Mesenchymal stem cell (in vitro differentiated cells and primary cell): ENCODE results near the gene SIX4.

Experiments
- DNase-seq: peaks from one replicate; pipeline ENCODE4 v3.0.0-alpha.2; 2013
- H2AFZ ChIP-seq: one replicate; pipeline ENCODE4 v1.6.1; 2013; ENCODE audit warnings: low read depth, mild to moderate bottlenecking, control low read depth, inconsistent platforms, low read length, moderate library complexity
- H2AK5ac ChIP-seq: 2 replicates; pipeline ENCODE4 v1.6.1; 2013; ENCODE audit warnings: low read length, moderate library complexity, mild to moderate bottlenecking, inconsistent platforms; ENCODE audit not compliant: severe bottlenecking
- H2BK120ac ChIP-seq: one replicate; pipeline ENCODE4 v1.6.1; 2013; ENCODE audit warnings: low read depth, mild to moderate bottlenecking, inconsistent platforms, low read length, moderate library complexity
- H2BK12ac ChIP-seq, 2 experiments: one replicate each; pipeline ENCODE4 v1.6.1; 2013; ENCODE audit warnings: inconsistent platforms in 2 of 2, low read length in 2 of 2, mild to moderate bottlenecking in 2 of 2, moderate library complexity in 2 of 2, control low read depth in 1 of 2
- H2BK15ac ChIP-seq: one replicate; pipeline ENCODE4 v1.6.1; 2013; ENCODE audit warnings: mild to moderate bottlenecking, low read depth, inconsistent platforms; ENCODE audit not compliant: poor library complexity, severe bottlenecking
- H2BK5ac ChIP-seq: 2 replicates; pipeline ENCODE4 v1.6.1; 2013; ENCODE audit warnings: low read depth, mild to moderate bottlenecking, low read length, control low read depth, inconsistent platforms; ENCODE audit not compliant: poor library complexity, severe bottlenecking
- H3K14ac ChIP-seq, 2 experiments: one replicate each; pipeline ENCODE4 v1.6.1; 2013; ENCODE audit warnings: inconsistent platforms in 2 of 2, low read length in 2 of 2, control low read depth in 1 of 2, mild to moderate bottlenecking in 1 of 2, moderate library complexity in 1 of 2
- H3K18ac ChIP-seq, 2 experiments: one replicate each; pipeline ENCODE4 v1.6.1; 2013; ENCODE audit warnings: inconsistent platforms in 2 of 2, low read length in 2 of 2, control low read depth in 1 of 2, low read depth in 1 of 2, mild to moderate bottlenecking in 1 of 2
- H3K23ac ChIP-seq, 2 experiments: one replicate each; pipeline ENCODE4 v1.6.1; 2013; ENCODE audit warnings: inconsistent platforms in 2 of 2, low read length in 2 of 2, mild to moderate bottlenecking in 2 of 2, moderate library complexity in 2 of 2, control low read depth in 1 of 2
- H3K27ac ChIP-seq: 2 replicates; pipeline ENCODE4 v1.5.1; 2013; ENCODE audit warnings: mild to moderate bottlenecking, moderate library complexity, low read length, control low read depth, inconsistent platforms; ENCODE audit not compliant: poor library complexity, severe bottlenecking
- H3K27me3 ChIP-seq, 2 experiments: 2 replicates each; pipeline versions ENCODE4 v1.6.1 to v1.7.0; 2013; ENCODE audit warnings: low read length in 2 of 2, mild to moderate bottlenecking in 2 of 2, moderate library complexity in 2 of 2, control low read depth in 1 of 2, inconsistent platforms in 1 of 2; ENCODE audit not compliant: control insufficient read depth in 1 of 2, insufficient read depth in 1 of 2
- H3K36me3 ChIP-seq, 2 experiments: 2 replicates each; pipeline versions ENCODE4 v1.6.1 to v1.7.0; 2013; ENCODE audit warnings: low read length in 2 of 2, control low read depth in 1 of 2, inconsistent platforms in 1 of 2, low read depth in 1 of 2, mild to moderate bottlenecking in 1 of 2; ENCODE audit not compliant: insufficient read depth in 2 of 2, control insufficient read depth in 1 of 2
- H3K4ac ChIP-seq, 2 experiments: one replicate each; pipeline ENCODE4 v1.6.1; 2013; ENCODE audit warnings: inconsistent platforms in 2 of 2, low read length in 2 of 2, mild to moderate bottlenecking in 2 of 2, moderate library complexity in 2 of 2, control low read depth in 1 of 2, low read depth in 1 of 2
- H3K4me1 ChIP-seq: 2 replicates; pipeline ENCODE4 v1.6.1; 2013; ENCODE audit warnings: low read depth, low read length, control low read depth; ENCODE audit not compliant: control insufficient read depth, insufficient read depth
- H3K4me2 ChIP-seq: 2 replicates; pipeline ENCODE4 v1.6.1; 2013; ENCODE audit warnings: low read length, mild to moderate bottlenecking, inconsistent platforms; ENCODE audit not compliant: poor library complexity, severe bottlenecking
- H3K4me3 ChIP-seq, 2 experiments: 2 replicates each; pipeline versions ENCODE4 v1.5.1 to v1.7.0; 2013; ENCODE audit warnings: low read length in 2 of 2, mild to moderate bottlenecking in 2 of 2, control low read depth in 1 of 2, low read depth in 1 of 2; ENCODE audit not compliant: insufficient read depth in 1 of 2
- H3K79me1 ChIP-seq: replicated peaks from 2 replicates; pipeline ENCODE4 v1.6.1; 2013; ENCODE audit warnings: mild to moderate bottlenecking, control low read depth, low read length, inconsistent platforms; ENCODE audit not compliant: poor library complexity, severe bottlenecking
- H3K9ac ChIP-seq: 2 replicates; pipeline ENCODE4 v1.7.0; 2013; ENCODE audit warnings: mild to moderate bottlenecking, low read length, moderate library complexity
- H3K9me3 ChIP-seq: 2 replicates; pipeline ENCODE4 v1.7.0; 2013; ENCODE audit warnings: mild to moderate bottlenecking, low read length; ENCODE audit not compliant: control insufficient read depth
- H4K8ac ChIP-seq: one replicate; pipeline ENCODE4 v1.6.1; 2013; ENCODE audit warnings: inconsistent platforms, mild to moderate bottlenecking, low read length, moderate library complexity
- H4K91ac ChIP-seq: one replicate; pipeline ENCODE4 v1.6.1; 2013; ENCODE audit warnings: mild to moderate bottlenecking, low read length, inconsistent platforms
- whole genome bisulfite sequencing: methylation state at CpG from one replicate; pipeline ENCODE4 v1.1.7; 2013; ENCODE audit warnings: mixed read lengths; 5-methylcytosine and 5-hydroxymethylcytosine counted together

Gene SIX4

GRCh38 chr14:60721326-60722106, 2.6 kb downstream of the SIX4 start:
- WGBS = 2% methylated on average over 49 of the region's 70 CpGs
- DNase-seq = peak; percentile 71
- peak overlapping the region; percentile 60 for H3K27ac ChIP-seq

GRCh38 chr14:60720962-60721325, 3.2 kb downstream of the SIX4 start:
- no peak overlapping the region for H2AK5ac ChIP-seq
- DNase-seq = no peak
- H3K27me3 ChIP-seq = no peaks in the 10 kb centered on the region
- peak overlapping the region in 1 of 2 experiments; percentile 8 for H3K4ac ChIP-seq
- H3K4me1 ChIP-seq = peaks cover 3% of the 10 kb centered on the region
- no peak overlapping the region for H4K8ac ChIP-seq
- H3K14ac ChIP-seq = no peak overlapping the region
- peak overlapping the region; percentile 92 for H3K4me3 ChIP-seq
- H2BK5ac ChIP-seq = no peak overlapping the region
- peaks cover 12% of the 10 kb centered on the region for H3K79me1 ChIP-seq
- H4K91ac ChIP-seq = no peak overlapping the region
- no peak overlapping the region for H3K23ac ChIP-seq
- no peak overlapping the region for H2BK120ac ChIP-seq
- H3K9ac ChIP-seq = peak overlapping the region; percentile 44
- H2AFZ ChIP-seq = peak overlapping the region; percentile 18
- H3K27ac ChIP-seq = peak overlapping the region; percentile 39
- no peak overlapping the region for H2BK12ac ChIP-seq
- no peak overlapping the region for H3K18ac ChIP-seq
- H3K9me3 ChIP-seq = no peaks in the 10 kb centered on the region
- peak overlapping the region; percentile 96 for H3K4me2 ChIP-seq
- 54% methylated on average over 3 of the region's 4 CpGs for WGBS
- no peak overlapping the region for H2BK15ac ChIP-seq
- peaks cover 9 to 21% of the 10 kb centered on the region in 2 experiments for H3K36me3 ChIP-seq

More at GRCh38 chr14:60721326-60722106, 2.6 kb downstream of the SIX4 start:
- peak overlapping the region; percentile 90 for H2BK15ac ChIP-seq
- no peak overlapping the region for H2BK5ac ChIP-seq
- peaks cover 9 to 21% of the 10 kb centered on the region in 2 experiments for H3K36me3 ChIP-seq
- H2AFZ ChIP-seq = peak overlapping the region; percentile 18
- no peak overlapping the region for H2BK12ac ChIP-seq
- H3K79me1 ChIP-seq = peaks cover 9% of the 10 kb centered on the region
- peak overlapping the region in 1 of 2 experiments; percentile 8 for H3K4ac ChIP-seq
- H3K18ac ChIP-seq = no peak overlapping the region
- H4K91ac ChIP-seq = no peak overlapping the region
- no peak overlapping the region for H4K8ac ChIP-seq
- peak overlapping the region; percentile 95 for H3K9ac ChIP-seq
- H3K4me2 ChIP-seq = peak overlapping the region; percentile 96
- H3K4me1 ChIP-seq = peaks cover 3% of the 10 kb centered on the region
- peak overlapping the region in 1 of 2 experiments; percentile 89 for H3K23ac ChIP-seq
- H2BK120ac ChIP-seq = no peak overlapping the region
- H3K27me3 ChIP-seq = no peaks in the 10 kb centered on the region
- H2AK5ac ChIP-seq = no peak overlapping the region
- H3K9me3 ChIP-seq = no peaks in the 10 kb centered on the region
- H3K14ac ChIP-seq = no peak overlapping the region
- peak overlapping the region; percentile 92 for H3K4me3 ChIP-seq

GRCh38 chr14:60720391-60720790, 3.8 kb downstream of the SIX4 start:
- Histone ChIP-seq H3K18ac (no peak overlapping the region), H2AK5ac (no peak overlapping the region), H3K4me1 (peaks cover 3% of the 10 kb centered on the region), H3K27me3 (no peaks in the 10 kb centered on the region), H3K23ac (no peak overlapping the region), H2BK15ac (no peak overlapping the region), H2BK12ac (no peak overlapping the region), H3K79me1 (peaks cover 12% of the 10 kb centered on the region), H2BK120ac (no peak overlapping the region), H4K8ac (no peak overlapping the region), H2BK5ac (no peak overlapping the region), H3K4me3 (no peak overlapping the region), H3K4me2 (no peak overlapping the region), H3K9ac (no peak overlapping the region), H3K9me3 (no peaks in the 10 kb centered on the region), H3K4ac (no peak overlapping the region), H2AFZ (no peak overlapping the region), H4K91ac (no peak overlapping the region), H3K36me3 (peaks cover 9 to 21% of the 10 kb centered on the region in 2 experiments), H3K14ac (no peak overlapping the region), H3K27ac (no peak overlapping the region)
- WGBS = 93% methylated on average over 1 of the region's 1 CpG
- DNase-seq = no peak

GRCh38 chr14:60713513-60713912, 10.6 kb downstream of the SIX4 start:
- no peaks in the 10 kb centered on the region for H3K4me1 ChIP-seq
- H3K4me3 ChIP-seq = no peak overlapping the region
- peak overlapping the region in 1 of 2 experiments; percentile 27 for H3K23ac ChIP-seq
- DNase-seq = no peak
- no peak overlapping the region for H2BK15ac ChIP-seq
- H3K9me3 ChIP-seq = no peaks in the 10 kb centered on the region
- H3K79me1 ChIP-seq = peaks cover 11% of the 10 kb centered on the region
- H2BK120ac ChIP-seq = no peak overlapping the region
- H4K8ac ChIP-seq = no peak overlapping the region
- H2AFZ ChIP-seq = no peak overlapping the region
- H3K27ac ChIP-seq = no peak overlapping the region
- no peak overlapping the region for H3K4me2 ChIP-seq
- no peak overlapping the region for H3K14ac ChIP-seq
- H4K91ac ChIP-seq = no peak overlapping the region
- no peak overlapping the region for H3K18ac ChIP-seq
- no peak overlapping the region for H2AK5ac ChIP-seq
- no peaks in the 10 kb centered on the region for H3K27me3 ChIP-seq
- no peak overlapping the region for H2BK5ac ChIP-seq
- H3K9ac ChIP-seq = no peak overlapping the region
- H2BK12ac ChIP-seq = no peak overlapping the region
- 91% methylated on average over 6 of the region's 6 CpGs for WGBS
- H3K4ac ChIP-seq = no peak overlapping the region
- peaks cover 8 to 21% of the 10 kb centered on the region in 2 experiments for H3K36me3 ChIP-seq
